ENCODE results near the gene ZBTB16. TPM values are rescaled to one million over a fixed set of nuclear protein-coding genes. Genes with fewer than 3 reads are reported as not detected.

ZBTB16 gene
- total and polyA plus RNA-seq, 12 donors = 18.3 to 108 (median 54.6) TPM

- 0 to 1% methylated on average over 53 to 78 of the region's 78 CpGs for WGBS, 2 donors
- Histone ChIP-seq H3K9me3 (no peaks in the 10 kb centered on the region), H3K4me1 (peaks cover 25 to 71% (median 65%) of the 10 kb centered on the region in 9 donors), H3K27me3 (peaks cover 0 to 20% (median 0%) of the 10 kb centered on the region in 7 donors), H3K4me3 (peak overlapping the region; percentile 77 to 98 (median 94)), H3K36me3 (peaks cover 0 to 27% (median 19%) of the 10 kb centered on the region in 9 donors), H3K27ac (peak overlapping the region; percentile 92 to 100 (median 97))
- ATAC-seq = peak in 7 of 8 donors; percentile 3 to 35 (median 19)
- DNase-seq = peak; percentile 43 to 59
- intact Hi-C loops (cut with DNase I) = loop anchor here in 8 of 10 donors (1.0 to 10.0 kb wide), 12 partner anchors 50 to 198 kb away; no protein-coding TSS in a partner anchor
- no peak for TF ChIP-seq CTCF (IDR thresholded peaks at IDR 0.05)
Measured at GRCh38 chr11:114060392-114061047, 1.0 kb downstream of the ZBTB16 start.

- H3K4me3 ChIP-seq = peak overlapping the region; percentile 77 to 98 (median 94)
- H3K4me1 ChIP-seq = peaks cover 29 to 78% (median 72%) of the 10 kb centered on the region in 9 donors
- peak in 1 of 9 donors; percentile 6 for TF ChIP-seq CTCF (IDR thresholded peaks at IDR 0.05)
- H3K36me3 ChIP-seq = peaks cover 0 to 34% (median 19%) of the 10 kb centered on the region in 9 donors
- ATAC-seq = peak in 6 of 8 donors; percentile 2 to 18 (median 7)
- H3K9me3 ChIP-seq = no peaks in the 10 kb centered on the region
- WGBS, 2 donors = 0 to 1% methylated on average over 45 of the region's 45 CpGs
- peak in 1 of 2 donors; percentile 28 for DNase-seq
- peak overlapping the region; percentile 92 to 100 (median 97) for H3K27ac ChIP-seq
- peaks cover 0 to 20% (median 0%) of the 10 kb centered on the region in 7 donors for H3K27me3 ChIP-seq
- intact Hi-C loops (cut with DNase I) = loop anchor here in 8 of 10 donors (2.0 to 10.0 kb wide), 11 partner anchors 50 to 194 kb away; no protein-coding TSS in a partner anchor
Measured at GRCh38 chr11:114061048-114061680, 1.7 kb downstream of the ZBTB16 start.

- H3K9me3 ChIP-seq = no peaks in the 10 kb centered on the region
- intact Hi-C loops (cut with DNase I) = loop anchor here in 8 of 10 donors (2.0 to 10.0 kb wide), 11 partner anchors 49 to 193 kb away; no protein-coding TSS in a partner anchor
- DNase-seq (peak in 1 of 2 donors; percentile 33), ATAC-seq (peak in 5 of 8 donors; percentile 3 to 21 (median 7))
- peaks cover 29 to 78% (median 75%) of the 10 kb centered on the region in 9 donors for H3K4me1 ChIP-seq
- H3K27ac ChIP-seq = peak overlapping the region; percentile 92 to 100 (median 97)
- peaks cover 0 to 39% (median 21%) of the 10 kb centered on the region in 9 donors for H3K36me3 ChIP-seq
- no peak for TF ChIP-seq CTCF (IDR thresholded peaks at IDR 0.05)
- 27% methylated on average over 7 of the region's 7 CpGs for WGBS, 2 donors
- peaks cover 0 to 20% (median 0%) of the 10 kb centered on the region in 7 donors for H3K27me3 ChIP-seq
- H3K4me3 ChIP-seq = peak overlapping the region; percentile 77 to 98 (median 94)
Measured at GRCh38 chr11:114061681-114062049, 2.2 kb downstream of the ZBTB16 start.

GRCh38 chr11:114062272-114062671, 2.8 kb downstream of the ZBTB16 start:
- DNase-seq (no peak), ATAC-seq (no peak)
- peaks cover 33 to 79% (median 75%) of the 10 kb centered on the region in 9 donors for H3K4me1 ChIP-seq
- peak overlapping the region in 8 of 10 donors; percentile 34 to 99 (median 97) for H3K27ac ChIP-seq
- peaks cover 0 to 14% (median 0%) of the 10 kb centered on the region in 7 donors for H3K27me3 ChIP-seq
- no peak for TF ChIP-seq CTCF (IDR thresholded peaks at IDR 0.05)
- intact Hi-C loops (cut with DNase I) = loop anchor here in 7 of 10 donors (5.0 to 10.0 kb wide), 10 partner anchors 50 to 193 kb away; no protein-coding TSS in a partner anchor
- no peaks in the 10 kb centered on the region for H3K9me3 ChIP-seq
- WGBS, 2 donors = 90 to 92% methylated on average over 9 of the region's 9 CpGs
- H3K36me3 ChIP-seq = peaks cover 0 to 45% (median 25%) of the 10 kb centered on the region in 9 donors
- H3K4me3 ChIP-seq = peak overlapping the region in 6 of 10 donors; percentile 81 to 97 (median 94)

Data from heart right ventricle (tissue), 16 donors.